ENCODE measurements around the gene AKIRIN2.

AKIRIN2 gene

DNA sequence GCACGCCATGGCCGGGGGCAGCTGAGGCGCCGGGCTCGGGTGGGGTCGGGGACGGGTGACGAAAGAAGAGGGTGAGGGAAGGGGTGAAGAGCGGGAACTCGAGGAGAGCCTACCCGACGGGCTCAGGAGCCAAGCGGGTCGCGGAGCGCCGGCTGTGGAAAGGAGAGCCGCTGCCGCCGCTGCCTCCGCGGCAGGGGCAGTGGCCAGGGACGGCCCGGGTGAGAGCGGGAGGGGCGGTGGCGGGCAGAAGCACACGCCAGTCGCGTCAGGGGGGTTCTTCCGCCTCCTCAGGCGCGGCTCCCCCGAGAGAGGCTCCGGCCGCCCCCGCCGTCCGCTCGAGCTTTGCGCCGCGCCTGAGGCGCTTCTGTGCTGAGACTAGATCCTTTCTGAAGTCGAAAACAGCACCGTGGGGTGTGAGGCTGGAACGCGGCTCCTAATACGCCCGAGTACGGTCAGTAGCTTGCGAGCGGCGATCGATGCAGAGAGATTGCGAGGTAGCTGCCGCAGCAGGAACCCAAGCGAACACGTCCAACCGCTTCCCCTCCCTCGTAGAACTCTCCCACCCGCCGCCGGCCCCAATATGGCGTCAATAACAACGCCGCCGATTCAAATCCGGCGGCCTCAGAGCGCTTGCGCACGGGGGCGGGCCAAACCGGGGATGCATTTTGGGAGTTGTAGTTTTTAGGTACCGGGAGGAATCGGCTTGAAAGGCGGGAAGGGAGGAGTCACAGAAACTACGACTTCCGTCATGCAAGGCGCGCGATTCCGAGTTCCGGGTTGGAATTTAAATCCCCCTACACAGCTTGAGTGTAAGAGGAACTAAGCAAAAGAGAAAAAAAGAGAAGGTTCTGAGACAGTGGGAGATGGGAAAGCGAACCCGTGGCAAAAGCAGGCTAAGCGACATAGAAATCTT lies at the start of gene AKIRIN2:
Gene AKIRIN2 (minus strand): TSS at position 558 of the 913 bp plus-strand sequence. CDS start 549 bp downstream, at position 9.
- peak; percentile 98 to 99 for DNase-seq

DNA sequence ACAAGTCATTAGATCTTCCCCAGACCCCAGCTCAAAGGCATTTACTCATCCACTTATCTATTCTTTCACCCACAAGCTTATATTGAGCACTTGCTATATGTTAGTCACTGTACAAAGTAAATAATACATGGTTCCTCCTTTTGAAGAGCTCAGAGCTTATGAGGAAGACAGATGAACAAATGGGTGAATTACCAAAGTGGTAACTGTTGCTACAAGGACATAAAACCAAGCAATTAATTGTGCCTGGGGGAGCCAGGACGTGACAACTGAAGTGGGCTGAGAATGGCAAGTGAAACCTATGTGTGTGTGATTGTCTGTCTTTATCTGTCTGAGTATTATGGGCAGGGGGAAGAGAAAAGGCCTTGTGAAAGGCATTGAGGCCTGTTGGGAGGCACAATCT lies 45.6 kb upstream of the AKIRIN2 start:
- DNase-seq: no peak

DNA sequence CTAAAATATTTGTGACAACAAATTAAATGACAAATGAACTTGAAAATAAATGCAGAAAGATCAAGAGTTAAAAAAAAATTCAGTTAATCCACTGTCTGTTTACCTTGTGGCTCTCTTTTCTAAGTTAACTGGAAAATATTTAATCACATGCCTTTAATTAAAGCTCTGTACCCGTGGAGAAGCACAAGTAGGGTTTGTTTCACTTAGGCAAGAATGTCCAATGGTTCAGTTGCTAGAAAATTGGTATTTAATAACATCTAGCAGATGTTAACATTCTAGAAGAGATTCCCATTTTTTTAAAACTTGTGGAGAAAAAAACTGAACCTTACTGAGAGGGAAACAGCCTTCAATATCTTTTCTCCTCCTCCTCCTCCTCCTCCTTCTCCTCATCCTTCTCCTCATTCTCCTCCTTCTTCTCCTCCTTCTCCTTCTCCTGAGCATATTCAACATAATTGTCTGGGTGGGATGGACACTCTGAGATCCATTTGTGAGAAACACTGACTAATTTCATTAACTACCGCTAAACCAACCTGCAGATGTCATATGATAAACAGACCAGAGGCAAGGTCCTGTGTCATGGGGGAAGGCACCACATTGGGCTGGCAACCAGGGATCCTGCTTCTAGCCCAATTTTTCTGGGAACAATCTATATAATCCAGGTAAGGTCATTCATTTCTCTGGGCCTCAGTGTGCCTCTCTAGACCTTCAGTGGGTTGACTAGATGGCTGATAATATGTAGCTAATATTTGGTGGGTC lies 44.1 kb upstream of the AKIRIN2 start:
- DNase-seq: no peak

DNA sequence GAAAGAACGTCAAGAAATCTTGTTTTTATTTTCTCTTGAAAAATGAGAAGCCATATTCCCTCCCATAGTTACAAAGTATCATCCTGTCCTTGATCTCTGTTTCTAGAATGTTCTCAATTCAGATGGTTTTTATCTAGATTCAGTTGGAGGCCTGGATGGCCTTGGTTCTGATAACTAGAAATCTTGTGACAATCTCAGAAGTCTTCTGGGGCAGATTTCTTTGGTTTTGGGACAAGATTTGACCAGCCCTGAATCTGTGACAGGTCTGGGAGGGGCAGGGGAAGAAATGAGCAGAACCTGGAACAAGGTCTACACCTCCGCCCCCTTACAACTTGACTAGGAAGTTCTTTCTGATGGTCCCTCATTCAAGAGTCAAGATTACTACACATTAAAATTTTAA lies 41.4 kb upstream of the AKIRIN2 start:
- DNase-seq: no peak

DNA sequence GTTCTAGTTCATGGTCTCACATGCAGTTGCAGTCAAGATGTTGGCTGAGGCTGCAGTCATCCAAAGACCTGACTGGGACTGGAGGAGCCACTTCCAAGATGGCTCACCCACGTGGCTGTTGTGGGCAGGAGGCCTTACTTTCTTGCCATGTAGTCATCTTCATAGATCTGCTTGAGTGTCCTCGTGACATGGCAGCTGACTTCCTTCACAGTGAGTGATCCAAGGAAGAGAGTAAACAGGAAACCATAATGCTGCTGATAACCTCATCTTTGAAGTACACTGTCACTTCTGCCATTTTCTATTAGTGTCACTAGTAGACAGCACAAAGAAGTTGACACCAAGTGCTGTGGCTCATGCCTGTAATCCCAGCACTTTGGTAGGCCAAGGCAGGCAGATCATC lies 40.1 kb upstream of the AKIRIN2 start:
- DNase-seq: peak; percentile 67

DNA sequence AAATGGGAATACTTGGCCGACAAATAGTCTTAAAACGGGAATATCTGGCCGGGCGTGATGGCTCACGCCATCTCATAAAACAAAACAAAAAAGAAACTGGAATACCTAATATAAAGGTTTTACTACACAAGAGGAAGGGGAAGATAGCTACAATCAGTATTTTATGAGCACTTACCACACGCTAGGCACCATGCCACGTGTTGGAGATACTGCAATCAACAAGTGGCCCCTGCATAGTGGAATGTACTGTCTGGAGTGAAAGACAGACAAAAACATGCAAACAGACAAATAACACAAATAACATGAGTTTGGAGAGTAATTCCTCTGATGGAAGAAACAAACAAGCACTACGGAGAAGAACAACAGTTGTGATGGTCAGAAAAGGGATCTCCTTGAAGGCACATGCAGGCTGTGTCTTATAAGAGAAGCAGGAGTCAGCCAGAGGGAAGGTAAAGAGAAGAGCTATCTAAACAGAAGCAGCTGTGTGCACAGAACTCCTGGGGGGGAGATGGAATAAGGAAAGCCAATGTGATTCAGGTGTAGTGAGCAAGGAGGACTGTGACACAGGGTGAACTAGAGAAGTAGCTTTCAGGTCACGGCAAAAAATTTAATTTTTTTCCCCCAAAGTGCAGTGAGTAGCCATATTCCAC lies 39.1 kb upstream of the AKIRIN2 start:
- no peak for DNase-seq

DNA sequence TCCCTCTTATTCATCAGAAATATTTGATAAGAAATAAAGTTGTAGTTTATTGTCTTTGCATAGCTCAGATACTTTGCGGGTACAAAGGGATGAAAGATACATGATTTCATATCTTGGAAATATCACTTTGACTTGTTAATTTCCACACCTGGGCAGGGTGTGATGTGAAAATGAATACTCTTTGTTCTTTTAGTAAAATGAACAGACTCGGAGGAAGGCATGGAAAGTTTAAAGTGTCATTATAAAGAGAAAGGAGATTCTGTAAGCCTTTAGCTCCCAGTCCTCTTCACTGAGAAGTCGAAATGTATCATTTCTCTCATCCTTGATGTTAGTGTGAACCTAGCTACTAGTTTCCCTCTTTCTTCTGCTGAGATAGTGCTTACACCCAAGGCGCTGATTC lies 36.7 kb upstream of the AKIRIN2 start:
- DNase-seq: no peak

DNA sequence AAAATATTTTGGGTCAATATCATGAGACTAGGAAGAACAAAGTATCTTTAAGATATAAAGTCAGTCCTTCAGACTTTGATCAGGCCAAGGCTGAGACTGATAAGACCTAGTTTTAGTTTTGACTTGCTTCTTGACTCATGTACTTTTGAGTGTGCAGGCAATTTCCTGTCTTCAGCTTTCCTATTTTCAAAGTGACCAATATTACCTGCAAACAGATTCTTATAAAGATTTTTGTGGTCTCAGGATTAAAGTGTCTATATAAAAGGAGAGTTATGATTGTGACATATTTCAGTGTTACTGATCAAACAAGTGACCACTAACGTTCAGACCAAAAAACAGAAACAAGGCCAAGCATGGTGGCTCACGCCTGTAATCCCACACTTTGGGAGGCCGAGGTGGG lies 36.0 kb upstream of the AKIRIN2 start:
- DNase-seq: no peak

DNA sequence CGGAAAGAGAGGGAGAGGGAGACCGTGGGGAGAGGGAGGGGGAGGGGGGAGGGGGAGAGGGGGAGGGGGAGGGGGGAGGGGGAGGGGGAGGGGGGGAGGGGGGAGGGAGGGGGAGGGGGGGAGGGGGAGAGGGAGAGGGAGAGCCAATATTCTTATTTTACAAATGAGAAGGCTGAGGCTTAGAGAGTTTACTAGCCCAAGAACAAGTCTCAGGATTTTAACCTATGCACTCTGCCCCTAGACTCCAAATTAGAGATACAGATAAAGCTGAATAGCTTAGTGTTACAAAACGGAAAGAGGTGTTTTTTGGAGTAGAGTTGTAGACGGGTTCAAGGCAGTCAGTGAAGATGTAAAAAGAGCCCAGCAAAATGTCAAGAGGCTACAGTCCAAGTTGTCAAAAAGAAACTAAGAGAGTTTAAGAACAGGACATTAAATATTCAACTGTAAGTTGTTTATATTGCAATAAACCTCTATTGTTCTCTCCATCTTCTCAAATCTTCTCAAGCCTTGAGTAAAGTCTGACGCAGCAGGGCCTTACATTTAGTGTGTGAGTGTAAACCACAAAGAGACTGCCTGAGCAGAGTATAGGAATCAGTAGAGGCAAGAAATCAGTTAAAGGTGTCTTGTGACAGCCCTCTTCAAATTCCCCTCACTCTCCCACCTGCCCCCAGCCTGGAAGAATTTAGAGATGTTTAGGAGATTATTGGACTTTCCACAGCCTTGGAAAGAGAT lies 34.9 kb upstream of the AKIRIN2 start:
- DNase-seq: no peak

DNA sequence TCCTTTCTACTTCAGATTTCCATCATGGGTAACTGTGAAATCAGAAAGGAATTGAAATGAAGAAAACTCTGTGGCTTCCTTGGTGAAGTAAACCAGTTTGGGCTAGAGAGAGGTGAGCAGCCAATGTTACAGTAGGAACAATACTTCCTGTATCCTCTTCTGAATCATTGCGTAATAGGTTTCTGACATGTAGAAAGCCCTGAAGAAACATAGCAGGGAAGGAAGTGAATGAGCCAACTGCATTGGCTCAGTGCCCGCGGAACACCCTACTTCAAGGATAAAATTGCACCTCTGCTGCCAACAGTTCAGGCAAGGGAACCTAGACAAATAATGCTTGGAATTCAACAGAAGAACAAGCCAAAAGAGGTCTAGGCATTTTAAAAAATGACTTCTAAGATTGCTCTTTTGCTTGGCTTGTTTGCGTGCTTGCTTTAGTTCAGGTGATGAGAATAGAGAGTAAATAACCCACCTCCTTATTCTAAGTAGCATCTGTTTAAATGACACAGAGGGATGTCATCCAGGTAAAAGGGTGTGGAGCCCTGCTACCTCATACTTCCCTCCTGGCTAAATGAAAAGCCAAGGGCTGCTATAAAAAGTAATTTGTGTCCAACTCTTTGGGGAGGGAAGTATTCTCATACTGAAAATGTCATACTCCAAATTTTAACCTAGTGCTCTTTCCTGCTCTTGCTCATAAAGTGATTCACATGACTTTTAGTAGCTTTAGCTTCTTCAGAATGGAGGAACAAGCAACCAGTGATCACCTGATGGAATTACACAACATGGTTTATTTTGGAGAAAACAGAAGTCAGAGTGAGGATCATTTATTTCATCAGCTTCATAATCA lies 30.0 kb upstream of the AKIRIN2 start:
- DNase-seq: peak; percentile 50 to 75

DNA sequence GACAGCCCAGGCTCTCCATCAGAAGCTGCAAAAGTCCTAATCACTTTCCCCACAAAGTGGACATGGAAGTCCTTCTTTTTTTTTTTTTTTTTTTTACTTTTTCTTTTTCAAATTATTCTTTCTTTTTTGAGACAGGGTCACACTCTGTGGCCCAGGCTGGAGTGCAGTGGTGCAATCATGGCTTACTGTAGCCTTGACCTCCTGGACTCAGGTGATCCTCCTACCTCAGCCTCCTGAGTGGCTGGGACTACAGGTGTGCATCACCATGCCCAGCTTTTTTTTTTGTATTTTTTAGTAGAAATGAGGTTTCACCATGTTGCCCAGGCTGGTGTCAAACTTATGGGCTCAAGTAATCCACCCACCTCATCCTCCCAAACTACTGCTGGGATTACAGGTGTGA lies 29.0 kb upstream of the AKIRIN2 start:
- no peak for DNase-seq

DNA sequence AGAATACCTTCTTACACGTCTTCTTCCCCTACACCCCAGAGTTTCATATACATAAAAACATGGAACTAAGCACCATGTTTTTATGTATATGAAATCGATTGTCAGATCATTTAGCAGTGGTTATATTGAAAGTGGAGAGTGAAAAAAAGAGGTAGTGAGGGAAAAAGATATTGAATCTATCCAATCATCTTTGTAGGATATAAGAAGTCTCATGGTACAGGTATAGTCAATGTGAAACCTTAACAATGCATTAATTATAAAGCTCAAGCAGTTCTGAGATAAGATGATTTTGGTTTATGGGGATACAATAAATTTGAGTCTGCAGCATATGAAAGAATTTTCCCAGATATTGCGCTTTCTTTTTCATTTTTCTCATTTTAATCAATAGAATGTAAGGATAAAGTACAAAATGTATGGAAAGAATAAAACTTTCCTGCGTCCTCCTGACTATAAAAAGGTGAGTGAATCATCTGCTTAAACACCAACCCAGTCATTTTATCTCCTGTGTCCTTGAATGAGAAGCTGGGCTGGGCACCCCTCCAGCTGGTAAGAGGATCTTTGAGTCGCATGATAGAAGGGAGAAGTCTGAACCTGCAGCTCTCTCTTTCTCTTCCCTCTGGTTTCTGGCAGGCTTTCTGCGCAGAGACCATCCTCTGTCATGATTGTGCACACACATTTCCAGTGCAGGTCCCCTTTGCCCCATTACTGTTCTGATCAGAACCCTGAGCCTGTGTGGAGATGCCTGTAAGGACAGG lies 28.1 kb upstream of the AKIRIN2 start:
- DNase-seq: no peak

DNA sequence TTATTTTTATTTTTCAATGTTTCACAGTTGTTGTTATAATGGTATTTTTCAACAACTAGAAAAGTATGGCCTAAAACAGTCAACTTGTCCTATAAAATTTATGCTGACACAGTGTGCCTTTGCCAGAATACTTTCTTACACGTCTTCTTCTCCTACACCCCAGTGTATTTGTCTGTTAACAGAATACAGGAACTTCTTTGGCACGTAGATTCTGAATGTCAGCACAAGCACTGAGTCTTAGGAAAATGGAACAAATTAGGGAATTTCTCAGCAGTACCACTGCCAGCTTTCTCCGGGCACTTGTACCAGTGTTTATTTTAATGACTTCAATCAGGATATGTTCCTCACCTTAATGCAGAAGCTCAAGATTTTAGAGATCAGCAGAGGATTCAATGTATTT lies 26.7 kb upstream of the AKIRIN2 start:
- DNase-seq: no peak

DNA sequence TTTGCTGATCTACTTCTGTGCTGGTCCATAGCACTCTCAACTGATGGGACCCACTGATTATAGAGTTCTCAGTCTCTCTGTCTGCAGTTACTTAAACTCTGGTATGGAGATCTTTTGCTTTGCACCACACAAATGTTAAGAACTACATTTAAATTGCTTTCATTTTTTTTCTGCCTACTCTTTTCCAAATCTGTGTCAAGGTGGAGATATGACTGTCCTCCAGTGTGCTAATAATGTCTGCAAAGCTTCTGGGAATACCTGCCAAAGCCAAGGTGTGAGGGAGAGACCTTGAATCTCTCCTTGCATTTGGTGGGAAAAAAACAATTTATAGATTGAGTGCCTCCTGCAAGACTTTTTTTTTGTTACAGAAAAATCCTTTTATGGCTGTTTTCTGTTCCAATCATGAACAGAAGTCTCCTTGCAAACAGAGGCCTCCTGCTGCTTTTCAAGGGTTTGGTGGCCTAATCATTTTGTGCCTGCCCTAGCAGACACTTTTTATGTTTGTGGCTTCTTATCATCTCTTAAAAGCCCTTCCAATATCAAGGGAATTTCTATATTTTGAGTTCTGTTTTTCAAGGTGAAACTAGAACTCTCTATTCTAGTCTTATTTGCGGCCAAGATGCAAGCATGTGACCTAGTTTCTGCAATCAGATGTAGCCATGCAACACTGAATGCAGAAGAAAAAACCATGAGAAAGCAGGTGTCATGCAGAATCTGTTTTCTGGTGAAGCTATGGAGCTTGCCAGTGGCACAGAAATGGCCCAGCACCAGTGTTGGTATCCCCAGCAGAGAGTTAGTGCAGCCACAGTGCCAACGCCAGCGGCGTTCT lies 23.2 kb upstream of the AKIRIN2 start:
- no peak for DNase-seq

DNA sequence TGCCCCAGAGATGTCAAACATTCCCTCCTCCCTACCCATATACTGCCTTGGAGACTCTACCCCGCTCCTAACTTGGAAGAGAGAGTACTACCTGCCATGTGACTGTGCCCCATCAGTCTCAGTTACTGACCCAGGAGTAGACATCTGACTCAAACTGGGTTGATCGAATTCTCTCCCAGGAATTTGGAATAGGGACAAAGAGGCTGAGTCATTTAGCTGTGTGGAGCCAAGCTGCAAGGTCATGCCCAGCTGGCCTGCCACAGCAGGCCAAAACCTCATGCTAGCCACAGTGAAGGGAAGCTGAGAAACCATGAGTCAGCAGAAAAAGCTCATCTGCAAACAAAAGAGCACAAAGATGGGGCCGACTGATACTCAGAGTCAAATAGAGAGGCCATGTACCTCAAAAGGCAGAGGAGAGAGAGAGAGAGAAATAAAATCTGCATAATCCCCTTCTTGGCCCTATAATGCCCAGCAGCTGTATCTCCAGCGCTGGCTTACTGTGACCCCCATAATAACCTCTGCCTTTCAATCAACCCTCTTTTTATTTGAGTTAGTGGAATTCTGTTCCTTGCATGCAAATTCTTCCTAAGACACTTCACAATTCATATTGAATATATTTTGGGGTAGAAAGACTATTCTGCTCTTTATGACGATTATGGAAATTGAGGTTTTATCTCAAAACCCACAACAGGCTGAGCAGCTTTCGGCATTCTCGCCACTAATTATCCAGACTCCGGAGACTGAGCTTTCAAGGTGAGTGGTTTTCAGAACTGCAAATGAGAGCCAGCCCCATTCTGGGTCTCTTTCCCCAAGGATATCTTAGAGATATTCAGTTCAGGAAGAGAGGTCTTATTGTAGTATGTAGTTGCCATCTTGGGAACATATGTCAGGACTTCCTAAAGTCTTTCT lies 21.4 kb upstream of the AKIRIN2 start:
- DNase-seq: peak in 1 of 2 donors; percentile 60

DNA sequence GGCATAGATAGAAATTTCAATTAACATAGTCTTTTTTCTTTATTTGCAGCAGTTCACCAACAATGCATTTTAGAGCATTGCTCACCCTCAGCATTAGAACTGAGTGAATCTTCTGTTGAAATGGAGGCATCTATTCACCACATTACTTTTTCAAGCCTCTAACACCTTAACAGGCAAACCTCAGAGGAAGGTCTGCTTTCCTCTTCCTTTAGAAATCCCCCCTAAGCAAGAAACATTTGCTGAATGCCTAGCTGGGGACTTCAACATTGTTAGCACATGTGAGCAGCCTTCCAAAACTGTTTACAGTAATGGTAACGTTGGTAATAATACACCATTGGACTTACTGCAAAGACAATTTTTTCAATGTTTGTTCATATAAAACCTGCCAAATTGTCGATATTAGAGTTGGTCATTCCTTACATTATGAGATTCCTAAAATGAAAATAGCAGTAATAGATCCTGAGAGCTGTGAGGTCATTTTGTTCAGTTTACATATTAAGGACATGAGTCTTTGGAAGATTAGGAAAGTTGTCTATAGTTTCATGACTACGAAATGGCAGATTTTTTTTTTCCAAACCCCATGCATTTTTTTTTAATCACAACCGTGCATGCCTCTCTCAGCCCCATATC lies 20.6 kb upstream of the AKIRIN2 start:
- no peak for DNase-seq

DNA sequence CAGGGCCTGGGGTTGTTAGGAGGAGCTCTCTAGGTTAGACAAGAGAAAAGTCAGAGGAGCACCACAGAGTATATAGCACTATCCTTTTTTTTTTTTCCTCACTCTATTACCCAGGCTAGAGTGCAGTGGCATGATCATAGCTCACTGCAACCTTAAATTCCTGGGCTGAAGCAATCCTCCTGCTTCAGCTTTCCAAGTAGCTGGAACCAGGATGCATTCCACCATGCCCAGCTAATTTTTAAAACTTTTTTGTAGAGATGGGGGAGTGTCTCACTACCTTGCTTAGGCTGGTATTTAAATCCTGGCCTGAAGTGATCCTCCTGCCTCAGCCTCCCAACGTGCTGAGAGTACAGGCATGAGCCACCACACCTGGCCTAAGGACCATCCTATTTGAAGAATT lies 19.3 kb upstream of the AKIRIN2 start:
- DNase-seq: no peak

DNA sequence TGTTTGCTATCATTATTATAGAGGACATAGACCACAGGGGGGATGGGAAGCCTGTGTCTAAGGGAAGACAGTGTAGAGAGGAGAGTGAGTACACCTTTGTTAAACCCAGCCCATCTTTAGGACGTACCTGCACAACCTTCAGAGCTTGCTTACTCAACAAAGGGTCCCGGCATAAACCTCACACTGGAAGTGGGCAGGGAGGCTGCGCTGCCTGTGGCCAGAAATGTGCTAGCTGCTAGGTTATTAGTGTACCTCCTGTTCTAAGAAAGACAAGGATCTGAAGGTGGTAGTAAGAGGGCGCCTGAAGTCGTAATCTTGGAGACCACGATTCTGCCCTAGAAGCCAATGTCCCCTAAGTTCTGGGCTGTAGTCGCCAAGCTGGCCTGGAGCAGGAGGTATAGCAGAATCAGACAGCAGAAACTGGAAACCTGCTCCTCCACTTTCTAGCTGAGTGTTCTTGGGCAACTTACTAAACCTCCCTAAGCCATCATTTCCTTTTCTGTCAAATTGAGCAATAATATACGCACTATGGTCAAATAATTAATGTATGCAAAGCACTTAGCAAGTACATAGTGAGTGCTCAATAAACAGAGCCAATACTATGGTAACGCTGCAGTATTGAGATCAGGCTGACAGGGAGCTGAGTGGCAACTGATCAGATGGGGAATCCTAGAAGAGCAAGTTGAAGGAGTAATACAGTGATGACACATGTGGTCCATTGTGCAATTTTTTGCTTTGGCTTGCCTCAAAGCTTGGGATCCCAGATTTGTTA lies 16.8 kb upstream of the AKIRIN2 start:
- peak; percentile 38 to 72 for DNase-seq
